ENCODE results near the gene IFI27L1. TPM values are rescaled to one million over a fixed set of nuclear protein-coding genes. Genes with fewer than 3 reads are reported as not detected.

The IFI27L1 gene
- total RNA-seq, 3 donors from 2014 or later (not counting 1 experiment from before 2014, with no cell fraction given) = 10.1 to 15.1 (median 12.1) TPM

- Mint-ChIP-seq H3K36me3 (no peaks in the 10 kb centered on the region), H3K27ac (peak overlapping the region in 1 of 2 donors; percentile 44), H3K27me3 (ENCODE audit: low read depth in 2 of 2) (peaks cover 3 to 7% of the 10 kb centered on the region in 2 donors), H3K4me3 (no peak overlapping the region), H3K4me1 (peaks cover 21 to 22% of the 10 kb centered on the region in 2 donors), H3K9me3 (no peaks in the 10 kb centered on the region)
- Histone ChIP-seq H3K36me3 (ENCODE audit: control insufficient read depth, insufficient read depth, low read length) (no peaks in the 10 kb centered on the region), H3K27ac (ENCODE audit: low read length) (no peak overlapping the region), H3K4me3 (ENCODE audit: low read length) (no peak overlapping the region), H3K4me1 (ENCODE audit: control insufficient read depth, insufficient read depth, low read length) (peaks cover 14% of the 10 kb centered on the region), H3K9me3 (ENCODE audit: control insufficient read depth, insufficient read depth, low read length) (no peaks in the 10 kb centered on the region), H3K27me3 (ENCODE audit: control insufficient read depth, insufficient read depth, low read length) (no peaks in the 10 kb centered on the region)
- TF ChIP-seq, protein P1, sequence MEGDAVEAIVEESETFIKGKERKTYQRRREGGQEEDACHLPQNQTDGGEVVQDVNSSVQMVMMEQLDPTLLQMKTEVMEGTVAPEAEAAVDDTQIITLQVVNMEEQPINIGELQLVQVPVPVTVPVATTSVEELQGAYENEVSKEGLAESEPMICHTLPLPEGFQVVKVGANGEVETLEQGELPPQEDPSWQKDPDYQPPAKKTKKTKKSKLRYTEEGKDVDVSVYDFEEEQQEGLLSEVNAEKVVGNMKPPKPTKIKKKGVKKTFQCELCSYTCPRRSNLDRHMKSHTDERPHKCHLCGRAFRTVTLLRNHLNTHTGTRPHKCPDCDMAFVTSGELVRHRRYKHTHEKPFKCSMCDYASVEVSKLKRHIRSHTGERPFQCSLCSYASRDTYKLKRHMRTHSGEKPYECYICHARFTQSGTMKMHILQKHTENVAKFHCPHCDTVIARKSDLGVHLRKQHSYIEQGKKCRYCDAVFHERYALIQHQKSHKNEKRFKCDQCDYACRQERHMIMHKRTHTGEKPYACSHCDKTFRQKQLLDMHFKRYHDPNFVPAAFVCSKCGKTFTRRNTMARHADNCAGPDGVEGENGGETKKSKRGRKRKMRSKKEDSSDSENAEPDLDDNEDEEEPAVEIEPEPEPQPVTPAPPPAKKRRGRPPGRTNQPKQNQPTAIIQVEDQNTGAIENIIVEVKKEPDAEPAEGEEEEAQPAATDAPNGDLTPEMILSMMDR (IDR thresholded peaks at IDR 0.05) = no peak
- WGBS (ENCODE audit: insufficient coverage) = 94% methylated on average over 5 of the region's 5 CpGs
- DNase-seq = no peak
- ATAC-seq = no peak
- intact Hi-C loops (cut with micrococcal nuclease) = no loop called here
Measured at GRCh38 chr14:94126800-94127199, 45.7 kb downstream of the IFI27L1 start.

- H3K4me1 Mint-ChIP-seq = peaks cover 21 to 22% of the 10 kb centered on the region in 2 donors
- WGBS (ENCODE audit: insufficient coverage) = 98% methylated on average over 6 of the region's 6 CpGs
Measured at GRCh38 chr14:94127330-94127729, 46.2 kb downstream of the IFI27L1 start.

GRCh38 chr14:94128216-94128839 is 47.2 kb downstream of the IFI27L1 start:
- Mint-ChIP-seq H3K27ac (peak overlapping the region; percentile 76 to 91), H3K4me1 (peaks cover 21 to 22% of the 10 kb centered on the region in 2 donors), H3K36me3 (no peaks in the 10 kb centered on the region), H3K4me3 (peak overlapping the region; percentile 91), H3K27me3 (ENCODE audit: low read depth in 2 of 2) (peaks cover 4 to 7% of the 10 kb centered on the region in 2 donors), H3K9me3 (no peaks in the 10 kb centered on the region)
- H3K4me1 ChIP-seq (ENCODE audit: control insufficient read depth, insufficient read depth, low read length) = peaks cover 14% of the 10 kb centered on the region
- intact Hi-C loops (cut with micrococcal nuclease) = no loop called here
- H3K4me3 ChIP-seq (ENCODE audit: low read length) = no peak overlapping the region
- no peak for DNase-seq
- TF ChIP-seq, protein P1 (IDR thresholded peaks at IDR 0.05) = no peak
- no peaks in the 10 kb centered on the region for H3K36me3 ChIP-seq (ENCODE audit: control insufficient read depth, insufficient read depth, low read length)
- ATAC-seq = no peak
- H3K27me3 ChIP-seq (ENCODE audit: control insufficient read depth, insufficient read depth, low read length) = no peaks in the 10 kb centered on the region
- no peaks in the 10 kb centered on the region for H3K9me3 ChIP-seq (ENCODE audit: control insufficient read depth, insufficient read depth, low read length)
- WGBS (ENCODE audit: insufficient coverage) = 93% methylated on average over 14 of the region's 14 CpGs
- H3K27ac ChIP-seq (ENCODE audit: low read length) = peak overlapping the region; percentile 49

More at GRCh38 chr14:94127330-94127729, 46.2 kb downstream of the IFI27L1 start:
- peaks cover 2 to 5% of the 10 kb centered on the region in 2 donors for H3K27me3 Mint-ChIP-seq (ENCODE audit: low read depth in 2 of 2)
- DNase-seq (no peak), ATAC-seq (no peak)
- Histone ChIP-seq H3K27ac (ENCODE audit: low read length) (no peak overlapping the region), H3K36me3 (ENCODE audit: control insufficient read depth, insufficient read depth, low read length) (no peaks in the 10 kb centered on the region), H3K9me3 (ENCODE audit: control insufficient read depth, insufficient read depth, low read length) (no peaks in the 10 kb centered on the region), H3K27me3 (ENCODE audit: control insufficient read depth, insufficient read depth, low read length) (no peaks in the 10 kb centered on the region), H3K4me1 (ENCODE audit: control insufficient read depth, insufficient read depth, low read length) (peaks cover 14% of the 10 kb centered on the region), H3K4me3 (ENCODE audit: low read length) (no peak overlapping the region)
- H3K27ac Mint-ChIP-seq = peak overlapping the region in 1 of 2 donors; percentile 91
- no peaks in the 10 kb centered on the region for H3K9me3 Mint-ChIP-seq
- intact Hi-C loops (cut with micrococcal nuclease) = no loop called here
- H3K36me3 Mint-ChIP-seq = no peaks in the 10 kb centered on the region
- TF ChIP-seq, protein P1 (IDR thresholded peaks at IDR 0.05) = no peak
- no peak overlapping the region for H3K4me3 Mint-ChIP-seq

Measured in natural killer cell (primary cell).